ENCODE measurements around the gene ITPA.

DNA sequence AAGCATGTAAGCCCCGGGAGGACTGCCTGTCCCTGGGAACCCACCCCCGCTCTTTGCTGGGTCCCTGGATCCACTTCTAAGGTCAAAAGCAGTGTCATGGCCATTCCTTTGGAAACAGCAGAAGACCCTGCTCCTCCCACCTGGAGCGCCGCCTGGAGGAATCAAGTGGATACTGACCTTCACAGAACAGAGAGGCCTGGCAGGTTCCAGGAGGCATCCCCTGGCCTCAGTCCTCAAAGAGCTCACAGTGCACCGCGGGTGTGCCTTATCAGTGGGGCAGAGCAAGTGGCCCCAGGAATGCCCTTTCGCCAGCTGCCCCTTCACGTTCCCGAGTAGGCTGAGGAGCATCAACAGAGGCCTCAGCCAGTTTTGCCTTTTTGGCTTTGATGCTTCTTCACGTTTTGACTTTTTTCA, 40.8 kb downstream of the ITPA start:
- TF ChIP-seq POLR2A (IDR thresholded peaks at IDR 0.05) (no peak), CTCF (IDR thresholded peaks at IDR 0.05) (no peak)
